EH (cell line): ENCODE data around the gene OR6B3.
"Not testable (repeated sequence)": the region's sequence is repeated elsewhere in the genome, so short reads cannot be mapped to it uniquely, and the experiment has no call there.

Experiments used
- DNase-seq: peaks from one replicate; pipeline ENCODE4 v3.0.0-alpha.2; 2015; ENCODE audit warnings: low read depth

Gene OR6B3

DNA sequence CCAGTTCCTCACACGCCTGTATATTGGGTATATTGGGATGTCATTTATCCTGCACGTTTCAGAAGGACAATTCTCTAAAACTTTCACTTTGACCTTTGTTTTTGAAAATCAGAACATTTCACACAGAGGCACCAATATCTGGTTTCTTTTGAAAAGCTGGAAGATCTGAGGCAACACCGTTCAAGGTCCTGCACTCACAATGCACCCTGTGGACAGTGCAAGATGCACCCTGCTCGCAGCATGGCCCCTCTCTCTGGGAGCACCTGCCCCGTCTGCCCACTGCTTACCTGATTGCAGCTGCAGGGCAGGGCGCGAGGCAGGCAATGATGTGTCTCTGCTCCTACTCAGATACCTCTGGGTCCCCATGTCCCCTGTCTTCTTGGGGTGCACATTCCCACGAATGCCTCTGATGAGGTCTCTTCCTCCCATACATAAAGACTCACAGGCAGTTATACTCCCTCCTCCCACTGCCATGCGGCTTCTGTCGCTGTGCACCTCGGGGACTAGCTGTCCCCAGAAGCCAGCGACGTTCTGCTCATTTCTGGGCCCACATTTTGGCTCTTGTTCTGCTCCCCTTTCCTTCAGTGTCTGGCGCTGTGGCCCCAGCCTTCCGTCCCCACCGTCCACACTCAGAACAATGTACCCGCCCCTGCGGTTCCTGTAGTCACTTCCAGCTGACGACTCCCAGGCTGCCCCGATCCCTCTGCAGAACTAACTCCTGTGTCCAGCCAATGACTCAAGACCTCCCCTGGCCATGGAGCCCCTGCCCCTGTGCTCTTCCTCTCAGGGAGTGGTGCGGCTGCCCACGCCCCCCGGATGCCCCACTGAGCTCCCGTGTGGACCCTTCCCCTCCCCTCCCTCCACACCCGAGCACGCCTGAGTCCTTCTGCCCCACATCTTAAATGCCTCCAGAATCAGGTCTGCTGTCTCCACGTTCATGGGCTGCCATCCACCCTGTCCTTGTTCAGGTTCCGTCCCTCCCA lies at the start of gene OR6B3:
OR6B3 (minus strand) TSS at position 349 of the 983 bp plus-strand sequence.
- no peak for DNase-seq

DNA sequence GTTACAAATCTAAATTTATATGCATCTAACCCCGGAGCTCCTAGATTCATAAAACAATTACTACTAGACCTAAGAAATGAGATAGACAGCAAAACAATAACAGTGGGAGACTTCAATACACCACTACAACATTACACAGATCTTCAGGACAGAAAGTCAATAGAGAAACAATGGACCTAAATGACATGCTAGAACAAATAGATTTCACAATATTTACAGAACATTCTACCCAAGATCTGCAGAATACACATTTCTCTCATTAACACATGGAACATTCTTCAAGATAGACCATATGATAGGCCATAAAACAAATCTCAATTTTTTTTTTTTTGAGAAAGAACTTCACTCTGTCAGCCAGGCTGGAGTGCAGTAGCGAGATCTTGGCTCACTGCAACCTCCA lies 45.0 kb upstream of the OR6B3 start:
- no peak for DNase-seq

DNA sequence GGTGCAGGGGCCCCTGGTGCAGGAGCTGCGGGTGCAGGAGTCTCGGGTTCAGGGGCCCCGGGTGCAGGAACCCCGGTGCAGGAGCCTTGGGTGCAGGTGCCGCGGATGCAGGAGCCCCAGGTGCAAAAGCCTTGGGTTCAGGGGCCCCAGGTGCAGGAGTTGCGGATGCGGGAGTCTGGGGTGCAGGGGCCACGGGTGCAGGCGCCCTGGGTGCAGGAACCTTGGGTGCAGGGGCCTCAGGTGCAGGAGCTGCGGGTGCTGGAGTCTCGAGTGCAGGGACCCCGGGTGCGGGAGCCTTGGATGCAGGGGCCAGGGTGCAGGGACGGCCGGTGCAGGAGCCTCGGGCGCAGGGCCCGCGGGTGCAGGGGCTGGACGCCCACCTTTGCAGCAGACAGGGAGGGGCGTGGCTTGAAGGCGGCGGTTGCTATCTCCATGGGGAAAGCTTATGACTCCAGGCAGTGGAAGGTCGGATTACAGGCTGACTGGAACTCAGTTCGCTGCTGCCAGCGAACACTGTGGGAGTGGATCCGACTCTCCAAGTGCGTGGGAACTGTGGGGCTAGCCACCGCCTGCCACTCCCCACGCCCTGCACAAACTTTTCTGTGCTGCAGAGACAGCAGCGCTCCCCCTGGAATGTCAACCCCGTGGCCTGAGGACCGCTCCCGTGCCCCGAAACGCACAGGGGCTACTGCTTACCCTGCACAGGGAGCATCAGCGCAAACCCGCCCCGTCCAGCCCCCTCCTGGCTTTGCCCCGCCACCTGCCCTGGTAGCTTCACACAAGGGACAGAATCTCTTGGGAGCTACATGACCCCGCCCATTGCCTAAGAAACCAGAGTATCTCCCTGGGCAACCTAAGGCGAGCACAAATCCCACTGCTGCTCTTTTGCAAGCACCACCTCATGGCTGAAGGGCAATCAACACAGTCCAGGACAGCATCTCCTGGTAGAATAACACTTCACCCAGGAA lies 42.5 kb upstream of the OR6B3 start:
- no peak for DNase-seq

DNA sequence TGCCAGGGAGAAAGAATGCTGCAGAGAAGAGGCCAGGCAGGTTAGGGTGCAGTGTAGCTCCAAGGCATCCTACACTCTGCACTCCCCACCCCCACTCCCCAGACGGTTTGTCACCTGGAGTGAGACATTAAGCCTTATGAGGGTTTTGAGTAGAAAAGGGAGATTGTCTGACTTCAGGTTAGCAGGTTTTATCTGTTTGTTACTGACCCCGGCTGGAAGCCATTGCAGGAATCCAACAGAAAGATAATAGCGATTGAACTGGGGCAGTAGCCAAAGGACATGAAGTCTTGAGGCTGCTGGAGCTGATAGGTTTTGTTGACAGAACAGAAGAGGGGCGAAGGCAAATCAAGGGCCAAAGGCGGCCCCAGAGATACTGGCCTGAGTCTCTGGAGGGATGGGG lies 36.0 kb upstream of the OR6B3 start:
- no peak for DNase-seq

DNA sequence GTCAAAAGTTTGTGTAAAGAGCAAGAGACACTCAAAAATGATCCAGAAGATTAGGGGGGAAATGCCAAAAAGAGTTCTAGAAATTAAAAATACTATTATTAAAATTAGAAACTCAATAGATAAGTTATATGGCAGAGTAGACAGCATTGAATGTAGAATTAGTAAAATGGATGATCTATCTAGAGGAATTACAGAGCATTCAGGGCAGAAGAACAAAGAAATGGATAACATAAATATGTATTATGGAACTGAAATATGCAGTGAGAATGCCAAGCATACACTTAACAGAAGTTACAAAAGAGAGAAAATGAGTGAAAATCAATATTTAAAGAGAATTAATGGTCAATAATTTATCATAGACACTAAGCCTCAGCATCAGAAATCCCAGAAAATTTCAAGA lies 33.2 kb upstream of the OR6B3 start:
- DNase-seq: no peak

DNA sequence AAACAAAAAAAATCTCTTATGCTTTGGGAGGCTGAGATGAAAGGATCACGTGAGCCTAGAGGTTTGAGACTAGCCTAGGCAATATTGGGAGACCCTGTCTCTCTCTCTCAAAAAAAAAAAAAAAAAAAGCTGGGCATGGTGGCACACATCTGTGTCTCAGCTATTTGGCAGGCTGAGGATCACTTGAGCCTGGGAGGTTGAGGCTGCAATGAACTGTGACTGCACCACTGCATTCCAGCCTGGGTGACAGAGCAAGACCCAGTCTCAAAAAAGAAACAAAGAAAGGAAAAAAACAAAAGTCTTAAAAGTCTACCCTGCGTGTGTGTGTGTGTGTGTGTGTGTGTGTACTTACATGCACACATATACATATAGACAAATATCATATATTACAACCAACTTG lies 25.3 kb upstream of the OR6B3 start:
- DNase-seq: no peak

DNA sequence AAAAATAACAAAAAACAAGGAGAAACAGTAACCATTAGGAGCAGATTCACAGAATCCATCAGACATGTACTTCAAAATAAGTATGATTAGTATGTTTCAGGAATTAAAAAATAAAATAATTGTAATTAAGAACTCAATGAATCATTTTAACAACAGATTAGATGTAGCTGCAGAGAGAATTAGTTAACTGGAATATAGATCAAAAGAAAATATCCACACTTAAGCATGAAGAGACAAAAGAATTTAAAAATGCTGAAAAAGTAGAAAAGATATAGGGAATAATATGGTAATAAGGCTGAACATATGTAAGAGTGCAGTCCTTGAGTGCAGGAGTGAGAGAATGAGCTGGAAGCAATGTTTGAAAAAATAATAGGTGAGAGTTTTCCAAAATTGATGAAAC lies 24.1 kb upstream of the OR6B3 start:
- no peak for DNase-seq

DNA sequence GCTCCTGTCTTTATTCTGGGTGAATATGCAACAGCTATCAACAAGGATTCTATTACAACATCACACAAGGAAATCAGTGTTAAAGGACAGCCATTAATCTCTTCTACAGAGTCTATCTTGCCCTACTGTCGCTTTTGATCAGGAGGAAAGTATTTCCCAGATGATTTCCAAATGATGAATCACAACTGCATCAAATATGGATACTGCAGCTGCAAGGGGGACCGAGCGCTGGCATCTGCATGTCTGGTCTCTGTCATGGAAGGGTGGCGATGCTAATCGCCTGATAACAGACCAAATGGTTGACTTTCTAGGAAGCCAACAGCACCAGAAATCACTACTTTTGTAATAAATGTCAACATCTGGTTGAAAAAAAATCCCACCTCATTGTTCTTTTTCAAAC lies 21.2 kb upstream of the OR6B3 start:
- DNase-seq: no peak

DNA sequence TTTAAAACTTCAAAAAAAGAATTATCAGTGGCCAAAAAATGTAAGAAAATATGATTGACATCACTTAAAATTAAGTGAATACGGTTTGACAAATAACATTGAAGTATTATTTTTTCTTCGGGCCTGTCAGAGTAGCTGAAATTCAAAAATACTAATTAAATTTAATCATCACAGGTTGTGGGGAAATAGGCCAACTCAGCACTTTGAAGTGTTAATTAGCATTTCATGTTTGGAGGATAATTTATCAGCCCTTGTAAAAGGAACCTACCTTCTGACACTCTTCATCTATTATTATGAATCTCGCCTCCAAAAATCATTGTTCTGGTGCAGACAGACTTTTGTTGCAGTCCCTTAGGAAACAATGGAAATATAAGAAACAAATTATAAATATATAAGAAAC lies 17.6 kb upstream of the OR6B3 start:
- DNase-seq: no peak

DNA sequence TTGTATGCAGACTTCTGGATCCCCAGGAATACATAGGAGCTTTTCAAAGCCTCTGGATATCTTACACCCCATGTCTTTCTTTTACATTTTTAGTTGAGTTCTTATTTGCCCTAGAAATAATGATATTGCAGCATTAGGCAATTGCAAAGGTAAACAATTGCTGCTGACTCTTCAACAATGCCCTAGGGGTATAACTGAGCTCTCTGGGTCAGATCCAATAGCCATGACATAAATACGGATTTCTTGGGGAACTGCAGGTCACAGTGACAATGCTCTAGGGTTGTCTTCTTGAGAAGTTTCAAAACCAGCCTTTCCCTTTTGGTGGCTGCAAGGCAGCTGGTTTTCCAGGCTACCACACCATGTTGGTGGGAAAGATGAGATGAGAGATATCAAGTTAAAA lies 16.5 kb upstream of the OR6B3 start:
- peak; percentile 2 for DNase-seq

DNA sequence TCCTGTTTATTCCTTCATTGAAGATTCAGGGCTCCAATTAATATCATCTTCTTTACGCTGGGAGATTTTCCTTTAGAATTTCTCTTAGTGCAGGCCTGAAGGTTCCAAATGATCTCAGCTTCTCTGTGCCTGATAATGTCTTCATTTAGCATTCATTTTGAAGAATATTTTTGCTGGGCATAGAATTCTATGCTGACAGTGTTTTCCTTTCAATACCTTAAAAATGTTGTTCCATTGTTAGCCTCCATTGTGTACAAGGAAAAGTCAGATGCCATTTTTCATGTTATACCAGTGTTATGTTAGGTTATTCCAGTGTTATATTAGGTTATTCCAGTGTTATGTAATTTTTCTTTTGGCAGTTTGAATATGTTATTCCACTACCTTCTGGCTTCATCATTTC lies 14.9 kb upstream of the OR6B3 start:
- no peak for DNase-seq

DNA sequence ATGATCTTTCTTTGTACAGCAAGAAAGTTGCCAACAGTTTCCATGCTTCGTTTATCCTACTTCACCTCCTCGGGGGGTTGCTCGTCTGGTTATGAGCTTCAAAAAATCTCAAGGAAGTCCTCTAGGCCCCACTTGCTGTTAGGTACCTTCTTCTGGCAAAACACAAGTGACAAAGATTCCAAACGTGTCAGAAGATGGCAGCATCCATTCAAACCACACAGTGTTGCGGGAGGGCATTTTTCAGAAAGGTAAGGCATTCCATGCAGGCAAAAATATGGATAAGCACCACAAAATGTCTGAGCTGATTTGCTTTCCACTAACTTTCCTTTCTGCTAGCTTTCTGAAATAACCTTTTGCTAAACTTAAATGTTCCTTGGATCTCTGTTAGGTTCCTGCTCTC lies 13.2 kb upstream of the OR6B3 start:
- no peak for DNase-seq

DNA sequence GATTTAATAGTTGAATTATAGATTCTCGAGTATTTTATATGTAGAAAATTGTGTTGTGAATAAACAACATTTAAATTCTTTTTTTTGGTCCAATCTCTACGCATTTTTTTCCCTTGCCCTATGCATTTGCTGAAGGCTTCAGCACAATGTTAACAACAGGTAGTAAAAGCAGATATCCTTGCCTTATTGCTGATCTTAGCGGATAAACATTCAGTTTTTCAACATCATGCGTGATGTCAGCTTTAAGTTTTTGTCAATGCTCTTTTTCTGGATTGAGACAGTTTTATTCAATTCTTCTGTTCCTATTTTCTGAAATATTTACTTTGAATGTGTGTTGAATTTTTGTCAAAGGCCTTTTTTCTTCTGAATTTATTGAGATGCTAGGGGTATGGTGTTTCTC lies 11.6 kb upstream of the OR6B3 start:
- no peak for DNase-seq

DNA sequence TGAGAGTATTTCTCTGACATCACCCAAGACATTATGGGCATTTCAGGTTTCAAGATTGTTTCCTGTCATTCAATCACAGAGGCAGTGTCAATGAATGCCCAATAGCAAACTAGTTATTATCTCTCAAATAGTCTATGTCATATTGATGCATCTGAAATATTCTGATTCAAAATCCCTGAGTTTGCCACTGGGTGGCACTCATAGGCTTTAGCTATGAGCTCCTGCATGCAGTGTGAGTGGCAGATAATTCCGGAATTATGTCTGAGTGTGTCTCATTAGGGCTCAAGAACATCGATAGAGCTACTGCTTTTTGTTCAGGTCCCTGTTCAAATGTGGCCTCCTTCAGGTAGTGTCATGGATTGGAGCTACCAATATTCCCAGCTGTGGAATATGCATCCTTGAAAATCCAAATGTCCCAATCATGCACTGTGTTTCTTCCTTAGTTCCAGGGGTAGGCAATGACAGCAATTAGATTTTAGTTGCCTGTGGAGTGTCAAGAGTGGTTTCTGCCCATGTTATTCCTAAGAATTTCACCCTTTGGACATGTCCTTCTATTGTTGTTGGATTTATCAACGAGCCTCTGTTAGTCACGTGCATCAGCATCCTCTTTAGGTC lies 7.8 kb upstream of the OR6B3 start:
- peak; percentile 64 for DNase-seq

DNA sequence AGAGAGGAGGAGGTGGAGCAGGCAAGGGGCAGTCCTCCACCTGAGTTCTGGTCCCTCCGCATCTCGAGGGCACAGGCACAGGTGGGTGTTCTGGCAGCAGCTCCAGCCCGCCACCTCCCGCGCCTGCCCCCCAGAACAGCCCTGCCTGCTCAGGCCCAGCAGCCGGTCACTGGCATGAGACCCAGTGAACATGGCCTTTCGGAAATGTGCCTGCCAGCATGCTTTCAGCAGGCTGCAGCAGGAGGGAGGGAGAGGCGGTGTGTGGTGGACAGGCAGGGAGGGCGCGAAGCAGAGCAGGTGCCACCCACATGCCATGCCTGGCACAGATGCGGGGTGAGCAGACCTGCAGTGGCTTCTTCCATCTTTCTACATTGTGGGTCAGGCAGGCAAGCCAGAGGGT lies 3.4 kb upstream of the OR6B3 start:
- no peak for DNase-seq

DNA sequence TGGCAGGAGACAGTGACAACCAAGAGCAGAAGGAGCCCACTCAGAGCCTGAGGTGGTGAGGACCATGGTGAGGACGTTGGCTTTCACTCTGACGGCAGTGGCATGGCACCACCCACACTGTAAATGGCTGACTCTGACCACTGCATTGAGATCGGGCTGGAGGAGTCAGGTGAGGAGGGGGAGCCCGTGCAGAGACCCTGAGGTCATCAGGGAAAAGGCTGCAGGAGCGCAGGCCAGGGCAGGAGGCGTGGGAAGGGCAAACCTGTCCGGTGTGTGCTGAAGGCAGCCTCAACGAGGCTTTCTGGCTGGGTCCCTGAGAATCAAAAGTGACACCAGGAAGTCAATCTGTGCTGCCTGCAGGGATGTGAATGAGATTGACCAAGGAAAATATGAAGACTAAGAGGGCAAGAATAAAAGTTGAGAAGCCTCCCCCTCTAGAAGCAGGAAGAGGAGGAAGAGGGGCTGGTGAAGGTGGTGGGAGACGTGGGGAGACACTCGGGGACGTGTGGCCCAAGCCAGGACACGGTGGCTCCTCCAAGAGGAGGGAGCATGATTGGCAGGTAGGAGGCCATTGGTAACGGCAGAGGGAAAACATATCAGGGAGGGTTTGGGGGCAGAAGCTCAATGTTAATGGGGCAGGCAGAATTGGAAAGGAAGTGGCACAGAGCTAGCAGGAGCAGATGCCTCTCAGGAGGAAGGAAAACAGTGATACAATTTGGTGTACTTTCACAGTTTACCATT lies 2.0 kb upstream of the OR6B3 start:
- DNase-seq: no peak

DNA sequence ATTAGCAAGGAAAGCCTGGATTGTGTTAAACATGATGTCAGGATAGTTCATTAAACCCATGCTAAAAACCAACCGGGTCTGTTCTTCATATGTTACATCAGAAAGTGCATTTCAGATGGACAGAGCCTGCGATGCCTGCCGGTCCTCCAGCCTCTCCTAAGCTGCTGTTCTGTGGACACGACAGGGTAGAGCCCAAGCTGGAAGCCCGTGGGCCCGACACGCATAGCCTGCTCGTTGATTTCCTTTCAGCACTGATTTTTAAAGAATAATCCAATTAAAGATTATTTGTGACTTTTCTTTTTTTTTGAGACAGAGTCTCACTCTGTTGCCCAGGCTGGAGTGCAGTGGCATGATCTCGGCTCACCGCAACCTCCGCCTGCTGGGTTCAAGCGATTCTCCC lies 797 bp downstream of the OR6B3 start:
- no peak for DNase-seq

DNA sequence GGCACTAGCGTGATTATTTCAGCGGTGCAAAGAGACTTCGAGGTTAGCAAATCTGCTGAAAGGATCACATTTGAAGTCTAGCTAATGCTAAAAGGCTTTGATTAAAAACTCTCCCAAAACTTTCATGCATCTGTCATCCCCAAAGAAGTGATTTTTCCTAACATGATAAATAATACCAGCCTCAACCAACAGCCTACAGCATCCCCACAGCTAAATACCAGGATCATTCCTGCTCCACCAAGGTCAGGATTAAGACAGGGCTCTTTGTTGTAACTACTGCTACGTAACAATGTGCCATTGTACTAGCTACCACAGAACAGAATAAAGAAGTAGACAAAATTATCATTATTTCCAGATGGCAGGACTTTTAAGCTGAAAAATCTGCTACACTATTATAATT lies 1.6 kb downstream of the OR6B3 start:
- DNase-seq: no peak

DNA sequence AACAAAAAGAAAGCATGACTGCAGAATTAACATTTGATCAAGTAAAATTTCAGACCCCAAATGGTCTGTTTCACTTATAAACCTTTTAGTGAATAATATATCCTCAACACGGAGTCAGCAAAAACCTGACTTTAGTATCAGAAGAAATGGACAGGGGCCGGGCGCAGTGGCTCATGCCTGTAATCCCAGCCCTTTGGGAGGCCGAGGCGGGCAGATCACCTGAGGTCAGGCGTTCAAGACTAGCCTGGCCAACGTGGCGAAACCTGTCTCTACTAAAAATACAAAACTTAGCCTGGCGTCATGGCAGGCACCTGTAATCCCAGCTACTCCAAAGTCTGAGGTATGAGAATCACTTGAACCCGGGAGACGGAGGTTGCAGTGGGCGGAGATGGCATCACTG lies 3.0 kb downstream of the OR6B3 start:
- DNase-seq: no peak

DNA sequence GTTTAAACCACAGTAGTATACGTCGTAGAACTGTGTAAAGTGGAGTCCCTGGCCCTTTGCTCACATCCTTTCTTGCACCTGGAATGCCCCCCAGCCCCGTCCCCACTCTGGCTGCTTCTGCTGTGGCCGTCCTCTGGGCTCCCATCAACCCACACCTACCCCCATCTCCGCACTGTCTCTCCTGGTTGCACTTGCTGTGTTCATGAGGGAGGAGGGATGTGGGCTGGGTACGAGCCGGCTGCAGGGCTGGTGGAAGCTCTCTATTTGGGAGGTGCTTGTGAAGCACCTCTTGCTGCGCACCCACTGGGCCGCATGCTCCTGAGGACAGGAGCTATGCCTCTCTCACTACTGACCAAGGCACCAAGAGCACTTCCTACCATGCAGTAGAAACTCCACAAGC lies 5.1 kb downstream of the OR6B3 start:
- no peak for DNase-seq

DNA sequence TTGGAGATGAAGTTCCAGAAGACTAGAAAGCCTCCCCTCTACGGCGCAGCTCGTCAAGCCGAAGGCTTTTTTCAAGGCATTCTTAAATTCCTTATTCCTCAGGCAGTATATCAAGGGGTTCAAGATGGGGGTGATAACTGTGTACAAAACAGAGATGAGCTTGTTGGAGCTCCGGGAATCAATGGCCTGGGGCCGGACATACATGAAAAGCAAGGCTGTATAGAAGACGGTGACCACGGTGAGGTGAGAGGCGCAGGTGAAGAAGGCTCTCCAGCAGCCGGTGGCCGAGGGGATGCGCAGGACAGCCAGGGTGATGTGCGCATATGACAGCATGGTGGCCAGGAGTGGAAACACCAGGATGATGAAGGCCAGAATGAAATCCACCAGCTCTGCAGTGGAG lies 8.2 kb downstream of the OR6B3 start:
- no peak for DNase-seq

DNA sequence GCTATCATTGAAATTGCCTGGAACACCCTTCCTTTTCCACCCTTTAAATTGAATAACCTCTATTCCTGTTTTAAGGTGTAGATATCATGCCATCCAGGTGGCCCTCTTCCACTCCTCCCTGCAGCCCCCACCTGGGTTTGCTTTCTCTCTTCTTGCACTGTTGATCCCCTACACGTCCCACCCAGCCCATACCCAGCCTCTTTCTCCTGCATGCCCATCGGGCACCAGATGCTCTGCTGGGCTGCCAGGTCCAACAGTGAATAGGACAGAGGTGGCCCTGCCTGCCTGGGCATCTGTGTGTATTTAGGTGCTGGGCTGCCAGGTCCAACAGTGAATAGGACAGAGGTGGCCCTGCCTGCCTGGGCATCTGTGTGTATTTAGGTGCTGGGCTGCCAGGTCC lies 9.2 kb downstream of the OR6B3 start:
- not testable (repeated sequence) for DNase-seq
